ENCODE measurements around the gene ELAC1.

ELAC1 gene

DNA sequence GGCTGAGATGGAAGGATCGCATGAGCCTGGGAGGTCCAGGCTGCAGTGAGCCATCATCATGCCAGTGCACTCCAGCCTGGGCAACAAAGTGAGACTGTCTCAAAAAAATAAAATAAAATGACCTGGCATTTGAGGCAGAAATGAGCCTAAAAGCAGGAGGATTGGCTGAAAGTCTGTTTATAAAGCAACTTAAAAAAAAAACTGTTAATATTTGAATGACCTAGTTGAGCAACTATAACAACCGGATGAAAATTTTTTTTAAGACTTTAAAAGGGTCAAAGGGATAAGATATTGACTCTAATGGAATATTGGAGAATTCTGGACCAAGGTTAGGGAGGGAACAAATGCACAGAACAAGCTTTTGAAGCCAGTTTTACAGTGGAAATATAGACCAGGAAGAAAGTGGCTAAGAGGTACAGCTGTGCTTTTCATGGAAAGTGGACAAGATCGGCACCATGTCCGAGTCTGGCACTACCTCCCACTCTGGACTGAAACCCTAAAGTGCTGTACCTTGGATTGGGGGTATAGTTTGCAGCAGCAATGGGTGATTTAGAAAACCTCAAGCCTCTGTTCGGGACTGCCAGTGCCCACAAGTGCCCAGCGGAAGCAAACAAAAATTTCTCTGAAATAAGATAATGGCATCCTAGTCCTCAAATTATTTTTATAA, 33.2 kb upstream of the ELAC1 start:
- Histone ChIP-seq H3K9me3 (replicated peaks; ENCODE audit: insufficient read depth, low read length) (no peaks in the 10 kb centered on the region), H3K27me3 (replicated peaks; ENCODE audit: insufficient read depth, low read length) (no peaks in the 10 kb centered on the region), H3K9me2 (replicated peaks; ENCODE audit: insufficient read depth, low read length) (no peaks in the 10 kb centered on the region), H3F3A (ENCODE audit: insufficient read depth, low read length) (0 out of 2 replicates have a peak, but pooled peaks cover 2% of the 10 kb centered on the region), H3K4me3 (ENCODE audit: low read length) (no peak overlapping the region), H3K4me2 (ENCODE audit: low read depth, low read length) (no peak overlapping the region), H3K27ac (ENCODE audit: low read length) (no peak overlapping the region), H2AFZ (ENCODE audit: low read length) (no peak overlapping the region), H3K36me3 (replicated peaks; ENCODE audit: insufficient read depth, low read length) (peaks cover 3% of the 10 kb centered on the region; the same call in 1 of the 2 replicates), H3K9ac (ENCODE audit: low read length) (no peak overlapping the region), H4K20me1 (ENCODE audit: insufficient read depth, low read length) (no peaks in the 10 kb centered on the region), H3K4me1 (ENCODE audit: low read length) (no peaks in the 10 kb centered on the region), H3K79me2 (ENCODE audit: low read length) (no peaks in the 10 kb centered on the region)
- no peak for DNase-seq
- TF ChIP-seq EZH2phosphoT487 (IDR thresholded peaks at IDR 0.05; ENCODE audit: low read length) (no peak), EZH2 (optimal IDR thresholded peaks at IDR 0.05; ENCODE audit: low read depth, low read length) (no peak)
- TF ChIP-seq, protein P1, sequence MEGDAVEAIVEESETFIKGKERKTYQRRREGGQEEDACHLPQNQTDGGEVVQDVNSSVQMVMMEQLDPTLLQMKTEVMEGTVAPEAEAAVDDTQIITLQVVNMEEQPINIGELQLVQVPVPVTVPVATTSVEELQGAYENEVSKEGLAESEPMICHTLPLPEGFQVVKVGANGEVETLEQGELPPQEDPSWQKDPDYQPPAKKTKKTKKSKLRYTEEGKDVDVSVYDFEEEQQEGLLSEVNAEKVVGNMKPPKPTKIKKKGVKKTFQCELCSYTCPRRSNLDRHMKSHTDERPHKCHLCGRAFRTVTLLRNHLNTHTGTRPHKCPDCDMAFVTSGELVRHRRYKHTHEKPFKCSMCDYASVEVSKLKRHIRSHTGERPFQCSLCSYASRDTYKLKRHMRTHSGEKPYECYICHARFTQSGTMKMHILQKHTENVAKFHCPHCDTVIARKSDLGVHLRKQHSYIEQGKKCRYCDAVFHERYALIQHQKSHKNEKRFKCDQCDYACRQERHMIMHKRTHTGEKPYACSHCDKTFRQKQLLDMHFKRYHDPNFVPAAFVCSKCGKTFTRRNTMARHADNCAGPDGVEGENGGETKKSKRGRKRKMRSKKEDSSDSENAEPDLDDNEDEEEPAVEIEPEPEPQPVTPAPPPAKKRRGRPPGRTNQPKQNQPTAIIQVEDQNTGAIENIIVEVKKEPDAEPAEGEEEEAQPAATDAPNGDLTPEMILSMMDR (IDR thresholded peaks at IDR 0.05; ENCODE audit: low read length), result no peak

DNA sequence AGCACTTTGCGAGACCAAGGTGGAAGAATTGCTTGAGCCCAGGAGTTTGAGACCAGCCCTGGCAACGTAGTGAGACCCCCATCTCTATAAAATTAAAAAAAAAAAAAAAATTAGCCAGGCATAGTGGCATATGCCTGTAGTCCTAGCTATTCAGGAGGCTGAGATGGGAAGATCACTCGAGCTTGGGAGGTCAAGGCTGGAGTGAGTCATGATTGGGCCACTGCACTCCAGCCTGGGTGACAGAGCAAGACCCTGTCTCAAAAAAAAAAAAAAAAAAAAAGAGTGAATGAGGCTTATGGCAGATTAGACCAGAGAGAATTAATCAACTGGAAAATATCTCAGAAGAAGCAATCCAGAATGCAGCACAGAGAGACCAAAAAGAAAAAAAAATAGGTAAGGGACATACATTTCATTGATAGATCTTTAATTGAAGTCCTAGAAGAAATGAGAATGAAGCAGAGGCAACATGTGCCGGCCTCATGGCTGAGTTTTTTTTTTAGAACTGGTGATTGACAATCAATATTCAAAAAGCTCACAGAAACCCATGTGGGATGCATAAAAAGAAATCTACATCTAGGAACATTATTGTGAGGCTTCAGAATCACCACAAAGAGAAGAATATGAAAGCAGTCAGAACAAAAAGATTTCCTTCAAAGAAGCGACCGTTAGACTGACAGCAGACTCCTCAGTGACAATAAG, 32.2 kb upstream of the ELAC1 start:
- Histone ChIP-seq H3K4me3 (ENCODE audit: low read length) (no peak overlapping the region), H3K9ac (ENCODE audit: low read length) (no peak overlapping the region), H3K4me1 (ENCODE audit: low read length) (no peaks in the 10 kb centered on the region), H3K4me2 (ENCODE audit: low read depth, low read length) (no peak overlapping the region), H2AFZ (ENCODE audit: low read length) (no peak overlapping the region), H4K20me1 (ENCODE audit: insufficient read depth, low read length) (no peaks in the 10 kb centered on the region), H3K27me3 (replicated peaks; ENCODE audit: insufficient read depth, low read length) (no peaks in the 10 kb centered on the region), H3K9me3 (replicated peaks; ENCODE audit: insufficient read depth, low read length) (no peaks in the 10 kb centered on the region), H3K79me2 (ENCODE audit: low read length) (no peaks in the 10 kb centered on the region), H3K36me3 (replicated peaks; ENCODE audit: insufficient read depth, low read length) (peaks cover 10% of the 10 kb centered on the region), H3K9me2 (replicated peaks; ENCODE audit: insufficient read depth, low read length) (no peaks in the 10 kb centered on the region), H3F3A (ENCODE audit: insufficient read depth, low read length) (0 out of 2 replicates have a peak, but pooled peaks cover 2% of the 10 kb centered on the region), H3K27ac (ENCODE audit: low read length) (no peak overlapping the region)
- DNase-seq, result no peak
- TF ChIP-seq EZH2phosphoT487 (IDR thresholded peaks at IDR 0.05; ENCODE audit: low read length), result no peak
- TF ChIP-seq, protein P1 (IDR thresholded peaks at IDR 0.05; ENCODE audit: low read length), result no peak
- no peak for TF ChIP-seq EZH2 (optimal IDR thresholded peaks at IDR 0.05; ENCODE audit: low read depth, low read length)

DNA sequence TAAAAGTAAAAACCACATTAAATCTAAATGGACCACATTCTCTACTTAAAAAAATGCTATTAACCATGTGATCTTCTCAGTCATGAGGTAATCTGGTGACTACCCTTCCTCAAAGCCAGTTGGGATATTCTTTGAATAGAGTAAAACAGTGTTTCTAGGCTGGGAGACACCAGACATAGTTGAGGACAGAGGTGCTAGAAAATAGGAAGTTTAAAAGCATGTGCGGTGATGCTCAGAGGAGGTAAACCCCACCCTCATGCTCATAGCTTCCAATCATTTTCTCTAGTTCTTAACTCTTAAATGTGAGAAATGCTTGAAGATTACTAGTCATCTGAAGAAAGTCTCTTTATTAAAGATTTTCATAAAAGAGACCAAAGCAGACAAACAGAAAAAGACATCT, 30.7 kb upstream of the ELAC1 start:
- Histone ChIP-seq H3K9me2 (replicated peaks; ENCODE audit: insufficient read depth, low read length) (no peaks in the 10 kb centered on the region), H3K4me1 (ENCODE audit: low read length) (no peaks in the 10 kb centered on the region), H2AFZ (ENCODE audit: low read length) (no peak overlapping the region), H4K20me1 (ENCODE audit: insufficient read depth, low read length) (no peaks in the 10 kb centered on the region), H3K27ac (ENCODE audit: low read length) (no peak overlapping the region), H3K79me2 (ENCODE audit: low read length) (no peaks in the 10 kb centered on the region), H3K27me3 (replicated peaks; ENCODE audit: insufficient read depth, low read length) (no peaks in the 10 kb centered on the region), H3K9ac (ENCODE audit: low read length) (no peak overlapping the region), H3K36me3 (replicated peaks; ENCODE audit: insufficient read depth, low read length) (peaks cover 9% of the 10 kb centered on the region), H3F3A (ENCODE audit: insufficient read depth, low read length) (0 out of 2 replicates have a peak, but pooled peaks cover 2% of the 10 kb centered on the region), H3K9me3 (replicated peaks; ENCODE audit: insufficient read depth, low read length) (no peaks in the 10 kb centered on the region), H3K4me2 (ENCODE audit: low read depth, low read length) (no peak overlapping the region), H3K4me3 (ENCODE audit: low read length) (no peak overlapping the region)
- no peak for DNase-seq
- TF ChIP-seq EZH2phosphoT487 (IDR thresholded peaks at IDR 0.05; ENCODE audit: low read length) (no peak), EZH2 (optimal IDR thresholded peaks at IDR 0.05; ENCODE audit: low read depth, low read length) (no peak)
- TF ChIP-seq, protein P1 (IDR thresholded peaks at IDR 0.05; ENCODE audit: low read length), result no peak

All from MM.1S (cell line).